B cell (primary cell): ENCODE results near the gene TBC1D20.

Experiments used
- CTCF ChIP-seq: fragments of 200-600 bp; IDR thresholded peaks from one replicate; pipeline ENCODE4 v1.8.0; 2022; ENCODE audit warnings: antibody characterized with exemption, mild to moderate bottlenecking
- EZH2 ChIP-seq: IDR thresholded peaks from 2 replicates; pipeline ENCODE4 v1.6.1; 2012; ENCODE audit warnings: borderline replicate concordance, low read depth, mild to moderate bottlenecking, moderate library complexity, low read length; ENCODE audit not compliant: insufficient read depth, poor library complexity, severe bottlenecking

- TF ChIP-seq CTCF: no peak
- no peak for TF ChIP-seq EZH2
These were observed 62.2 kb downstream of the TBC1D20 start for GRCh38 chr20:400128-400453.
